Measurements from ENCODE around the gene TNS1.

- TF ChIP-seq, protein P1, sequence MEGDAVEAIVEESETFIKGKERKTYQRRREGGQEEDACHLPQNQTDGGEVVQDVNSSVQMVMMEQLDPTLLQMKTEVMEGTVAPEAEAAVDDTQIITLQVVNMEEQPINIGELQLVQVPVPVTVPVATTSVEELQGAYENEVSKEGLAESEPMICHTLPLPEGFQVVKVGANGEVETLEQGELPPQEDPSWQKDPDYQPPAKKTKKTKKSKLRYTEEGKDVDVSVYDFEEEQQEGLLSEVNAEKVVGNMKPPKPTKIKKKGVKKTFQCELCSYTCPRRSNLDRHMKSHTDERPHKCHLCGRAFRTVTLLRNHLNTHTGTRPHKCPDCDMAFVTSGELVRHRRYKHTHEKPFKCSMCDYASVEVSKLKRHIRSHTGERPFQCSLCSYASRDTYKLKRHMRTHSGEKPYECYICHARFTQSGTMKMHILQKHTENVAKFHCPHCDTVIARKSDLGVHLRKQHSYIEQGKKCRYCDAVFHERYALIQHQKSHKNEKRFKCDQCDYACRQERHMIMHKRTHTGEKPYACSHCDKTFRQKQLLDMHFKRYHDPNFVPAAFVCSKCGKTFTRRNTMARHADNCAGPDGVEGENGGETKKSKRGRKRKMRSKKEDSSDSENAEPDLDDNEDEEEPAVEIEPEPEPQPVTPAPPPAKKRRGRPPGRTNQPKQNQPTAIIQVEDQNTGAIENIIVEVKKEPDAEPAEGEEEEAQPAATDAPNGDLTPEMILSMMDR (IDR thresholded peaks at IDR 0.05) = no peak
- TF ChIP-seq POLR2A (IDR thresholded peaks at IDR 0.05) = no peak
These were observed 226.2 kb downstream of the TNS1 start for GRCh38 chr2:217776631-217777030.

Data from thyroid gland (tissue), 4 donors.